HEK293T (cell line): ENCODE results near the gene CHRND.

Source experiments
- CTCF ChIA-PET: fragments of 350-600 bp; formaldehyde crosslinking; extraction: SDS; loops from one replicate; lab custom pipeline; 2021; ENCODE audit warnings: antibody characterized with exemption, inconsistent platforms; lab: Yijun Ruan, JAX
- POLR2A ChIA-PET: fragments of 350-600 bp; formaldehyde crosslinking; extraction: SDS; loops from one replicate; lab custom pipeline; 2020; ENCODE audit warnings: antibody characterized with exemption, inconsistent platforms; lab: Yijun Ruan, JAX
- DNase-seq: peaks from one replicate; pipeline ENCODE4 v3.0.0; 2012; ENCODE audit warnings: mixed read lengths; ENCODE audit errors: extremely low spot score
- ARNT ChIP-seq: fragments of 450-650 bp; IDR thresholded peaks from 2 replicates; pipeline ENCODE4 v1.6.1; 2017; ENCODE audit warnings: mild to moderate bottlenecking
- BHLHE40 ChIP-seq: fragments of 450-650 bp; IDR thresholded peaks from 2 replicates; pipeline ENCODE4 v1.6.1; 2016; ENCODE audit warnings: mild to moderate bottlenecking, moderate library complexity, borderline replicate concordance
- CTBP1 ChIP-seq: fragments of 450-650 bp; IDR thresholded peaks from 2 replicates; pipeline ENCODE4 v1.6.1; 2016; ENCODE audit warnings: borderline replicate concordance
- ELF4 ChIP-seq: fragments of 450-650 bp; IDR thresholded peaks from 2 replicates; pipeline ENCODE4 v1.6.1; 2017; ENCODE audit warnings: antibody characterized with exemption
- FOXA1 ChIP-seq: fragments of 450-650 bp; IDR thresholded peaks from 2 replicates; pipeline ENCODE4 v1.6.1; 2016; ENCODE audit warnings: mild to moderate bottlenecking
- FOXK2 ChIP-seq: fragments of 450-650 bp; IDR thresholded peaks from 2 replicates; pipeline ENCODE4 v1.6.1; 2016; ENCODE audit warnings: mild to moderate bottlenecking
- FOXM1 ChIP-seq: fragments of 450-650 bp; IDR thresholded peaks from 2 replicates; pipeline ENCODE4 v1.6.1; 2017; ENCODE audit warnings: mild to moderate bottlenecking, borderline replicate concordance
- HDGF ChIP-seq: fragments of 450-650 bp; IDR thresholded peaks from 2 replicates; pipeline ENCODE4 v1.6.1; 2017; ENCODE audit warnings: antibody characterized with exemption, borderline replicate concordance
- L3MBTL2 ChIP-seq: fragments of 450-650 bp; conservative IDR thresholded peaks from 2 replicates; pipeline ENCODE4 v1.6.1; 2016; ENCODE audit warnings: mild to moderate bottlenecking
- LEF1 ChIP-seq: fragments of 450-650 bp; IDR thresholded peaks from 2 replicates; pipeline ENCODE4 v1.6.1; 2017; ENCODE audit warnings: mild to moderate bottlenecking, borderline replicate concordance
- NFRKB ChIP-seq: fragments of 450-650 bp; IDR thresholded peaks from 2 replicates; pipeline ENCODE4 v1.6.1; 2016; ENCODE audit warnings: mild to moderate bottlenecking, moderate library complexity
- PKNOX1 ChIP-seq: fragments of 450-650 bp; IDR thresholded peaks from 2 replicates; pipeline ENCODE4 v1.6.1; 2016
- SP1 ChIP-seq: fragments of 450-650 bp; IDR thresholded peaks from 2 replicates; pipeline ENCODE4 v1.6.1; 2017
- SUZ12 ChIP-seq: fragments of 450-650 bp; IDR thresholded peaks from 2 replicates; pipeline ENCODE4 v1.6.1; 2016; ENCODE audit warnings: mild to moderate bottlenecking
- TARDBP ChIP-seq: fragments of 450-650 bp; IDR thresholded peaks from 2 replicates; pipeline ENCODE4 v1.6.1; 2016
- ZNF384 ChIP-seq: fragments of 450-650 bp; IDR thresholded peaks from 2 replicates; pipeline ENCODE4 v1.6.1; 2016

The CHRND gene

GRCh38 chr2:232485757-232486557, 40.0 kb upstream of the CHRND start:
- TF ChIP-seq LEF1 (no peak), FOXA1 (no peak), ELF4 (no peak), SUZ12 (no peak), FOXM1 (no peak)
- POLR2A ChIA-PET, result no interaction called here
- CTCF ChIA-PET, result no interaction called here
- no peak for DNase-seq

DNA sequence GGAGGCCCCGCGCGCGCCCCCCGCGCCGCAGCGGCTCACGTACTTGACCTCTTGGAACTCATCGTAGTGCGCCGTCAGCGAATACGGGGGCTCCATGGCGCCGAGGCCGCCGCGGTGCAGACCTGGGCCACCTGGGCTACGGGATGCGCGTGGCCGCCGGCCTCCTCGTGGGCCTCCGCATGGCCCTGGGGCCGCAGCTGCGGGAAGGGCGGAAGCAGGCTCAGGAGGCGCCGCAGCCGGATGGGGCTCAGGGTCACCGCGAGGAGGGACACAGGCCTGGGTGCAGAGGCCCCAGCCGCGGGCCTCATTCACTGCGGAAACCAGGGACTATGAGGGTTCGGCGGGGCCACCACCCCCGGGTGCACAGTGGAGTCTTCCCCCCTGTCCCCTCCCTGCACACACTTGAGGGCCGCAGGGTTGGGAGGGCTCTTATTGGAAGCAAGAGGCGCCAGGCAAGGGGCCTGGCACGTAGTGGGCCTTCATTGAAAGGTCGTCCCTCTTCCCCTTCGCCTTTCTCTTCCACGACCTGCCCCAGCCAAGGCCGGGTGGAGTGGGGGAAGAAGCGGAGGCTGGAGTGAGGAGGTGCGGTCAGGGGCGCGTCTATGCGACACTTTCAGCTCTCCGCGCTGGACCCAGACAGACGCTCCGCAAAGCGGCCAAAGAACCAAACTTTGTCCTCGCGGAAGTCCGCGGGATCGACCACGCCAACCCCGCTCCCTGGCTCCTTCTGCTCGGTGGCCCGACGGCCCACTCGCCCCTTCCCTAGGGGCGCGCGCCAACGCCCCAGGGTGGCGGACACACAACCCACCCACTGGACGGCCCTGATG, 39.2 kb upstream of the CHRND start:
- DNase-seq, result no peak
- ChIA-PET POLR2A (no interaction called here), CTCF (no interaction called here)
- no peak for TF ChIP-seq FOXM1
- TF ChIP-seq SUZ12, result no peak
- TF ChIP-seq ELF4, result no peak
- no peak for TF ChIP-seq BHLHE40
- no peak for TF ChIP-seq TARDBP
- TF ChIP-seq ZNF384, result no peak
- no peak for TF ChIP-seq FOXA1
- no peak for TF ChIP-seq HDGF
- TF ChIP-seq PKNOX1, result no peak
- TF ChIP-seq FOXK2, result no peak
- TF ChIP-seq NFRKB, result no peak
- no peak for TF ChIP-seq L3MBTL2
- TF ChIP-seq CTBP1, result no peak
- no peak for TF ChIP-seq ARNT
- TF ChIP-seq LEF1, result no peak
- TF ChIP-seq SP1, result no peak

- peak; percentile 51 for DNase-seq
- POLR2A ChIA-PET, result no interaction called here
- CTCF ChIA-PET, result no interaction called here
- no peak for TF ChIP-seq FOXK2
- no peak for TF ChIP-seq ELF4
- TF ChIP-seq FOXM1, result no peak; the same call in 1 of the 2 replicates
- no peak for TF ChIP-seq BHLHE40
- TF ChIP-seq SP1, result no peak
- no peak for TF ChIP-seq ARNT
- no peak for TF ChIP-seq FOXA1
- TF ChIP-seq TARDBP, result no peak
- TF ChIP-seq L3MBTL2, result no peak
- TF ChIP-seq LEF1, result no peak
- TF ChIP-seq ZNF384, result no peak
- no peak for TF ChIP-seq HDGF
- TF ChIP-seq CTBP1, result no peak
- TF ChIP-seq SUZ12, result no peak
- no peak for TF ChIP-seq PKNOX1
- no peak for TF ChIP-seq NFRKB
These were observed 38.4 kb upstream of the CHRND start, which contains the start of gene ECEL1 for GRCh38 chr2:232487385-232488096. Gene ECEL1 (minus strand): TSS chr2:232487834. CDS start chr2:232486653, 1,181 bp downstream.

GRCh38 chr2:232488097-232488711, 37.8 kb upstream of the CHRND start:
- CTCF ChIA-PET, result no interaction called here
- TF ChIP-seq HDGF (no peak), ELF4 (no peak), ARNT (no peak), SP1 (no peak), LEF1 (no peak), TARDBP (no peak), FOXM1 (no peak), CTBP1 (no peak), NFRKB (no peak), L3MBTL2 (no peak), BHLHE40 (no peak)
- DNase-seq, result no peak
- POLR2A ChIA-PET, result no interaction called here

DNA sequence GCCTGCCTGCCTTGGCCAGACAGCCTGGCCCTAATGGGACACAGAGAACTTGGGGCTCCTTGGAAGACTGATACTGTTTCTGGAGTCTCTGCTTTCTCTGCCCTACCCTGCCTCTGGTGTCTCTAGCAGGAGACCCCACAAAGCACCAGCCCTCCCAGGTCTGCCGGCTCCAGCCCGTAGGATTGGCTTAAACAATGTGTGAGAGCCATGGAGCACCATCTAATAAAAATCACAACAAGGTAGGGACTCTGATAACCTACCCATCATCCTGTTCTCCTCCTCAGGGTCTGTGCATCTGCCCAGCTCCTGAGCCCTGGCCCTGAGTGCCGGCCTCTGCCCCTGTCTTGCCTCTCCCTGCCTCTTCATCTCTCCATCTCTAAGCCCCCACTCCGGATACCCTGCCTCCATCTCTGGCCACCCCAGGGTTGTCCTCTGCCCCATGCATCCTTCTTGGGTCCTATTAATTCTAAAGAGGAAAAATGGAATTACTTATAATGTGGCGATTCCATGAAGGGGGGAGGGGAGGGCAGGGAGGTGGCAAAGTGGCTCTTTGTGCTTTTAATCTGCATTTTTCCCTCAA, 37.1 kb upstream of the CHRND start:
- DNase-seq, result no peak
- CTCF ChIA-PET, result no interaction called here
- TF ChIP-seq NFRKB (no peak), SP1 (no peak), ELF4 (no peak), HDGF (no peak), SUZ12 (no peak), FOXA1 (no peak), LEF1 (no peak), ZNF384 (no peak), FOXK2 (no peak), TARDBP (no peak), L3MBTL2 (no peak), FOXM1 (no peak), PKNOX1 (no peak)
- POLR2A ChIA-PET, result no interaction called here
